Lower leg skin (tissue), 3 donors: ENCODE results near the gene SERPINA3.

Experiments
- CTCF ChIP-seq, 3 donors: fragments of 450-650 bp; IDR thresholded peaks; one replicate each; pipeline ENCODE4 v1.5.1; 2016; ENCODE audit warnings: antibody characterized with exemption in 3 of 3, mild to moderate bottlenecking in 3 of 3, moderate library complexity in 2 of 3
- POLR2A ChIP-seq, 2 donors: fragments of 450-650 bp; IDR thresholded peaks; one replicate each; pipeline ENCODE4 v1.6.1; 2016 to 2017; ENCODE audit warnings: antibody characterized with exemption in 2 of 2, mild to moderate bottlenecking in 1 of 2, moderate library complexity in 1 of 2

- TF ChIP-seq CTCF (IDR thresholded peaks at IDR 0.05) (no peak), POLR2A (IDR thresholded peaks at IDR 0.05) (no peak)
These were observed 3.1 kb downstream of the SERPINA3 start for GRCh38 chr14:94615254-94615653.
